SK-N-SH (cell line): ENCODE data around the gene CLMN. TPM values are rescaled to one million over a fixed set of nuclear protein-coding genes. Genes with fewer than 3 reads are reported as not detected.

Experiments used
- CTCF ChIA-PET: fragments of 300-600, 350-600 bp; formaldehyde crosslinking; extraction: SDS; loops from one replicate; lab custom pipeline; 2021; lab: Yijun Ruan, JAX
- POLR2A ChIA-PET: fragments of 350-600 bp; sonication (Branson Sonifier 250); formaldehyde crosslinking; extraction: SDS; loops from one replicate; lab custom pipeline; 2020; ENCODE audit warnings: antibody characterized with exemption, inconsistent platforms; lab: Yijun Ruan, JAX
- DNase-seq: peaks from one replicate; pipeline ENCODE4 v3.0.0; 2012
- H2AFZ ChIP-seq: fragments of 200-600 bp; sonication (generic); 2 replicates; pipeline ENCODE4 v1.8.1; 2016; ENCODE audit warnings: antibody characterized with exemption, mild to moderate bottlenecking, low read depth
- H3F3A ChIP-seq: fragments of 200-600 bp; sonication (generic); replicated peaks from 2 replicates; pipeline ENCODE3; 2016; ENCODE audit warnings: antibody characterized with exemption, mild to moderate bottlenecking; ENCODE audit not compliant: insufficient read depth
- H3K27ac ChIP-seq, 2 experiments: fragments of 200-500 bp in 1 of 2; fragments of 200-600 bp in 1 of 2; sonication (Bioruptor generic) in 1 of 2; sonication (generic), shearing (Covaris generic) in 1 of 2; 2 replicates each; pipeline versions ENCODE4 v1.5.1 to v1.6.1; 2014 to 2016; ENCODE audit warnings: low read depth in 2 of 2, inconsistent platforms in 1 of 2, low read length in 1 of 2, mild to moderate bottlenecking in 1 of 2, mixed read lengths in 1 of 2
- H3K27me3 ChIP-seq: fragments of 200-600 bp; sonication (generic), shearing (Covaris generic); 2 replicates; pipeline ENCODE4 v1.6.1; 2016; ENCODE audit warnings: mixed run types; ENCODE audit not compliant: insufficient read depth
- H3K36me3 ChIP-seq, 2 experiments: fragments of 200-500 bp in 1 of 2; fragments of 200-600 bp in 1 of 2; sonication (Bioruptor generic) in 1 of 2; sonication (generic) in 1 of 2; replicated peaks in 1 of 2; 2 replicates each; pipeline versions ENCODE3 to v1.5.1; 2014 to 2016; ENCODE audit warnings: low read length in 1 of 2, mild to moderate bottlenecking in 1 of 2; ENCODE audit not compliant: insufficient read depth in 2 of 2, control insufficient read depth in 1 of 2
- H3K4me1 ChIP-seq, 2 experiments: fragments of 200-500 bp in 1 of 2; fragments of 200-600 bp in 1 of 2; sonication (Bioruptor generic) in 1 of 2; sonication (generic), shearing (Covaris generic) in 1 of 2; 2 replicates each; pipeline versions ENCODE4 v1.5.1 to v1.6.1; 2014 to 2016; ENCODE audit warnings: low read depth in 1 of 2, low read length in 1 of 2, mixed run types in 1 of 2; ENCODE audit not compliant: insufficient read depth in 2 of 2, control insufficient read depth in 1 of 2
- H3K4me2 ChIP-seq: fragments of 200-600 bp; sonication (generic), shearing (Covaris generic); 2 replicates; pipeline ENCODE4 v1.6.1; 2017; ENCODE audit warnings: mixed run types
- H3K4me3 ChIP-seq, 2 experiments: fragments of 200-500 bp in 1 of 2; fragments of 200-600 bp in 1 of 2; sonication (Bioruptor generic) in 1 of 2; sonication (generic), shearing (Covaris generic) in 1 of 2; 2 replicates each; pipeline versions ENCODE4 v1.5.1 to v1.8.1; 2014 to 2016; ENCODE audit warnings: low read depth in 2 of 2, inconsistent platforms in 1 of 2, low read length in 1 of 2, mild to moderate bottlenecking in 1 of 2, mixed read lengths in 1 of 2, moderate library complexity in 1 of 2
- H3K79me2 ChIP-seq: fragments of 200-600 bp; sonication (generic); 2 replicates; pipeline ENCODE4 v1.8.1; 2017; ENCODE audit warnings: mild to moderate bottlenecking; ENCODE audit not compliant: insufficient read depth
- H3K9ac ChIP-seq: fragments of 200-600 bp; sonication (generic); 2 replicates; pipeline ENCODE4 v1.6.1; 2017; ENCODE audit warnings: mixed run types
- H3K9me2 ChIP-seq: fragments of 200-600 bp; sonication (generic); 2 replicates; pipeline ENCODE4 v1.6.1; 2017; ENCODE audit warnings: mixed run types
- H3K9me3 ChIP-seq: fragments of 200-600 bp; sonication (generic); 2 replicates; pipeline ENCODE4 v1.6.1; 2017; ENCODE audit warnings: mixed run types, mild to moderate bottlenecking, moderate library complexity
- H4K20me1 ChIP-seq: fragments of 200-600 bp; sonication (generic); 2 replicates; pipeline ENCODE4 v1.6.1; 2017; ENCODE audit warnings: mild to moderate bottlenecking, mixed run types; ENCODE audit not compliant: insufficient read depth
- FOXJ3 ChIP-seq: sonication (generic); formaldehyde crosslinking; IDR thresholded peaks from 2 replicates; pipeline ENCODE4 v1.5.1; 2020; ENCODE audit warnings: mild to moderate bottlenecking, missing genetic modification reagents
- GATA2 ChIP-seq: sonication (generic); formaldehyde crosslinking; IDR thresholded peaks from 2 replicates; pipeline ENCODE4 v1.5.0; 2020; ENCODE audit warnings: mild to moderate bottlenecking, missing genetic modification reagents
- PBX3 ChIP-seq: IDR thresholded peaks from 2 replicates; pipeline ENCODE4; 2012
- TAF1 ChIP-seq: IDR thresholded peaks from 2 replicates; pipeline ENCODE4 v1.6.1; 2012; ENCODE audit warnings: low read depth, mild to moderate bottlenecking, low read length, moderate library complexity, borderline replicate concordance
- TEAD4 ChIP-seq: IDR thresholded peaks from 2 replicates; pipeline ENCODE4 v1.4.0; 2012; ENCODE audit warnings: mild to moderate bottlenecking, borderline replicate concordance; ENCODE audit not compliant: insufficient read depth
- WGBS: methylation state at CpG from one replicate; pipeline ENCODE4 v1.1.6; 2017; ENCODE audit warnings: low lambda C conversion rate; 5-methylcytosine and 5-hydroxymethylcytosine counted together
- polyA plus RNA-seq, 3 experiments: library from polyadenylated mRNA; depleted of rRNA; stranded (reverse); fragments of >200 nt; gene quantifications; 2 replicates each; pipeline ENCODE4 v1.2.3, GENCODE V29; 2012
- TF ChIP-seq, protein P1 (sequence below): fragments of 150-350 bp; IDR thresholded peaks from 2 replicates; pipeline ENCODE4 v1.6.1; 2016; ENCODE audit warnings: mild to moderate bottlenecking, low read depth, low read length
- TF ChIP-seq, protein P2 (sequence below): IDR thresholded peaks from 2 replicates; pipeline ENCODE4 v1.4.0; 2012; ENCODE audit warnings: low read depth, borderline replicate concordance
- TF ChIP-seq, protein P3 (sequence below): fragments of 200-600 bp; sonication (generic); IDR thresholded peaks from 2 replicates; pipeline ENCODE4 v1.6.1; 2017; ENCODE audit warnings: antibody characterized with exemption, mild to moderate bottlenecking, moderate library complexity
- TF ChIP-seq, protein P4 (sequence below): IDR thresholded peaks from 2 replicates; pipeline ENCODE4 v1.6.1; 2012; ENCODE audit warnings: mild to moderate bottlenecking, low read depth, low read length, moderate library complexity

The CLMN gene
- polyA plus RNA-seq, 1 of the 3 experiments (the other 2 are of a cell fraction), result 1.4 TPM

DNA sequence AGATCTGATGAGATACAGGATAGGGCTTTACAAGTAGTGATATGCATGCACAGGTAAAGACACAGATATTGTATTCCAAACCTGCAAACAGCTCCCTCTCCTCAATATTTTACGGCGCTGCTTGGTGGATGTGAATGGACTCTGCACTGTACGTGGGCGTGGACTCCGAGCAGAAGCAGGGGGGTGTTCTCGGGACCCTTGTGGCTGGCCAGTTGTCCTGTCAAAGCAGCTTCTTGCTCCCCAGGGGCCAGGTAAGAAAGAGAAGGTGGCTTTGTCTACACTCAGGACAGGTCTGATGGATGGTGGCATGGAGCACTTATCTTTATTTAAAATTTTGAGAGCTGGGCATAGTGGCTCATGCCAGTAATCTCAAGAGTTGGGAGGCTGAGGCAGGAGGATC lies 29.5 kb upstream of the CLMN start:
- DNase-seq, result no peak
- Histone ChIP-seq H3K27ac (no peak overlapping the region), H4K20me1 (no peaks in the 10 kb centered on the region), H3K4me2 (no peak overlapping the region), H3K9me3 (no peaks in the 10 kb centered on the region), H3K9me2 (no peaks in the 10 kb centered on the region), H2AFZ (no peak overlapping the region), H3K4me1 (no peaks in the 10 kb centered on the region), H3K9ac (no peak overlapping the region), H3K27me3 (no peaks in the 10 kb centered on the region), H3F3A (no peaks in the 10 kb centered on the region), H3K79me2 (no peaks in the 10 kb centered on the region), H3K4me3 (no peak overlapping the region), H3K36me3 (no peaks in the 10 kb centered on the region)
- ChIA-PET CTCF (interaction anchor here (1.0 to 3.3 kb wide), 3 partner anchors 12 to 83 kb away, joined by 4 to 12 read pairs (median 8); no protein-coding TSS in a partner anchor), POLR2A (no interaction called here)
- TF ChIP-seq, protein P1, sequence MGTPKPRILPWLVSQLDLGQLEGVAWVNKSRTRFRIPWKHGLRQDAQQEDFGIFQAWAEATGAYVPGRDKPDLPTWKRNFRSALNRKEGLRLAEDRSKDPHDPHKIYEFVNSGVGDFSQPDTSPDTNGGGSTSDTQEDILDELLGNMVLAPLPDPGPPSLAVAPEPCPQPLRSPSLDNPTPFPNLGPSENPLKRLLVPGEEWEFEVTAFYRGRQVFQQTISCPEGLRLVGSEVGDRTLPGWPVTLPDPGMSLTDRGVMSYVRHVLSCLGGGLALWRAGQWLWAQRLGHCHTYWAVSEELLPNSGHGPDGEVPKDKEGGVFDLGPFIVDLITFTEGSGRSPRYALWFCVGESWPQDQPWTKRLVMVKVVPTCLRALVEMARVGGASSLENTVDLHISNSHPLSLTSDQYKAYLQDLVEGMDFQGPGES, result no peak
- TF ChIP-seq, protein P2, sequence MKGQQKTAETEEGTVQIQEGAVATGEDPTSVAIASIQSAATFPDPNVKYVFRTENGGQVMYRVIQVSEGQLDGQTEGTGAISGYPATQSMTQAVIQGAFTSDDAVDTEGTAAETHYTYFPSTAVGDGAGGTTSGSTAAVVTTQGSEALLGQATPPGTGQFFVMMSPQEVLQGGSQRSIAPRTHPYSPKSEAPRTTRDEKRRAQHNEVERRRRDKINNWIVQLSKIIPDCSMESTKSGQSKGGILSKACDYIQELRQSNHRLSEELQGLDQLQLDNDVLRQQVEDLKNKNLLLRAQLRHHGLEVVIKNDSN, result no peak
- no peak for TF ChIP-seq TEAD4
- no peak for TF ChIP-seq TAF1
- TF ChIP-seq, protein P3, sequence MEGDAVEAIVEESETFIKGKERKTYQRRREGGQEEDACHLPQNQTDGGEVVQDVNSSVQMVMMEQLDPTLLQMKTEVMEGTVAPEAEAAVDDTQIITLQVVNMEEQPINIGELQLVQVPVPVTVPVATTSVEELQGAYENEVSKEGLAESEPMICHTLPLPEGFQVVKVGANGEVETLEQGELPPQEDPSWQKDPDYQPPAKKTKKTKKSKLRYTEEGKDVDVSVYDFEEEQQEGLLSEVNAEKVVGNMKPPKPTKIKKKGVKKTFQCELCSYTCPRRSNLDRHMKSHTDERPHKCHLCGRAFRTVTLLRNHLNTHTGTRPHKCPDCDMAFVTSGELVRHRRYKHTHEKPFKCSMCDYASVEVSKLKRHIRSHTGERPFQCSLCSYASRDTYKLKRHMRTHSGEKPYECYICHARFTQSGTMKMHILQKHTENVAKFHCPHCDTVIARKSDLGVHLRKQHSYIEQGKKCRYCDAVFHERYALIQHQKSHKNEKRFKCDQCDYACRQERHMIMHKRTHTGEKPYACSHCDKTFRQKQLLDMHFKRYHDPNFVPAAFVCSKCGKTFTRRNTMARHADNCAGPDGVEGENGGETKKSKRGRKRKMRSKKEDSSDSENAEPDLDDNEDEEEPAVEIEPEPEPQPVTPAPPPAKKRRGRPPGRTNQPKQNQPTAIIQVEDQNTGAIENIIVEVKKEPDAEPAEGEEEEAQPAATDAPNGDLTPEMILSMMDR, result no peak
- no peak for TF ChIP-seq FOXJ3
- TF ChIP-seq, protein P4, sequence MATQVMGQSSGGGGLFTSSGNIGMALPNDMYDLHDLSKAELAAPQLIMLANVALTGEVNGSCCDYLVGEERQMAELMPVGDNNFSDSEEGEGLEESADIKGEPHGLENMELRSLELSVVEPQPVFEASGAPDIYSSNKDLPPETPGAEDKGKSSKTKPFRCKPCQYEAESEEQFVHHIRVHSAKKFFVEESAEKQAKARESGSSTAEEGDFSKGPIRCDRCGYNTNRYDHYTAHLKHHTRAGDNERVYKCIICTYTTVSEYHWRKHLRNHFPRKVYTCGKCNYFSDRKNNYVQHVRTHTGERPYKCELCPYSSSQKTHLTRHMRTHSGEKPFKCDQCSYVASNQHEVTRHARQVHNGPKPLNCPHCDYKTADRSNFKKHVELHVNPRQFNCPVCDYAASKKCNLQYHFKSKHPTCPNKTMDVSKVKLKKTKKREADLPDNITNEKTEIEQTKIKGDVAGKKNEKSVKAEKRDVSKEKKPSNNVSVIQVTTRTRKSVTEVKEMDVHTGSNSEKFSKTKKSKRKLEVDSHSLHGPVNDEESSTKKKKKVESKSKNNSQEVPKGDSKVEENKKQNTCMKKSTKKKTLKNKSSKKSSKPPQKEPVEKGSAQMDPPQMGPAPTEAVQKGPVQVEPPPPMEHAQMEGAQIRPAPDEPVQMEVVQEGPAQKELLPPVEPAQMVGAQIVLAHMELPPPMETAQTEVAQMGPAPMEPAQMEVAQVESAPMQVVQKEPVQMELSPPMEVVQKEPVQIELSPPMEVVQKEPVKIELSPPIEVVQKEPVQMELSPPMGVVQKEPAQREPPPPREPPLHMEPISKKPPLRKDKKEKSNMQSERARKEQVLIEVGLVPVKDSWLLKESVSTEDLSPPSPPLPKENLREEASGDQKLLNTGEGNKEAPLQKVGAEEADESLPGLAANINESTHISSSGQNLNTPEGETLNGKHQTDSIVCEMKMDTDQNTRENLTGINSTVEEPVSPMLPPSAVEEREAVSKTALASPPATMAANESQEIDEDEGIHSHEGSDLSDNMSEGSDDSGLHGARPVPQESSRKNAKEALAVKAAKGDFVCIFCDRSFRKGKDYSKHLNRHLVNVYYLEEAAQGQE, result no peak
- no peak for TF ChIP-seq PBX3
- no peak for TF ChIP-seq GATA2 (CRISPR knock-in tag)
- 73% methylated on average over 6 of the region's 6 CpGs for WGBS
